HG03139 (cell line): Measurements from ENCODE around the gene SPEM3.
"Not testable (repeated sequence)": the region's sequence is repeated elsewhere in the genome, so short reads cannot be mapped to it uniquely, and the experiment has no call there.

Source experiments
- ATAC-seq: cut with Tn5 transposase; IDR thresholded peaks from one replicate; pipeline ENCODE4 v1.9.1; 2021; ENCODE audit not compliant: unreplicated experiment

SPEM3 gene

DNA sequence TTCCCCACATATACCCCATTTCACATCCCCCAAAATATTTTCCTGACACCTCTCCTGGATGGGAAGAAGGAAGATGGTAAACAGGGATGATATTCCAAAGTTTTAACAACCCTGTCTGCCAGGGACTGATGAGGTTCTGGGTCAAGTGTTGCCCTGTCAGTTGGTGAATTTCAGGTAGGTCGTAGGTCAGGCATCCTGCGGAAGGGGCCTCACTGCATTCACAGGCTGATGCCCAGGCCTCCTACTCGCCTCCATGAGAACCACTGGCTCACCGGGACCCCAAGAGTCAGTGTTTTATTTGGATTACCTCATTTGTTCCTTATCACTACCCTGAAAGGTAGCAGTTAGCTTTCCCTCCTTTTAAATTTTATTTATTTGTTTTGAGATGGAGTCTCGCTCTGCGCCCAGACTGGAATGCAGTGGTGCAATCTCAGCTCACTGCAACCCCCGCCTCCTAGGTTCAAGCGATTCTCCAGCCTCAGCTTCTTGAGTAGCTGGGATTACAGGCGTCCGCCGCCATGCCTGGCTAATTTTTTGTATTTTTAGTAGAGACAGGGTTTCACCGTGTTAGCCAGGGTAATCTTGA lies 40.2 kb downstream of the SPEM3 start:
- no peak for ATAC-seq

GRCh38 chr17:7469843-7470242 lies 41.2 kb downstream of the SPEM3 start:
- not testable (repeated sequence) for ATAC-seq

DNA sequence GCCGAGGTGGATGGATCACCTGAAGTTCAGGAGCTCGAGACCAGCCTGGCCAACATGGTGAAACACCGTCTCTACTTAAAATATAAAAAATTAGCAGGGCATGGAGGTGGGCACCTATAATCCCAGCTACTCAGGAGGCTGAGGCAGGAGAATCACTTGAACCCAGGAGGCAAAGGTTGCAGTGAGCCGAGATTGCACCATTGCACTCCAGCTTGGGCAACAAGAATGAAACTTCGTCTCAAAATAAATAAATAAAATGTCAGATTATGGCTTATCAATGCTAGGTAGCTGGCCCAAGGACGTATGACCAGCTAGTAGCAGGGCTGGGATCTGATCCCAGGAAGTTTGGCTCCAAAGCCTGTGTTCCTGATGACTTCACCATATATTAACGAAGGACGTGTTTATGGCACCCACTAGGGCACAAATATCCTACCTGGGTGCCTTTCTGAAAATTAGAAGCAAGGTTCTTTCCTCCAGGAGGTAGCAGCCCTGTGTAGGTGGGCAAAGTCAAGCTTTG lies 41.9 kb downstream of the SPEM3 start:
- not testable (repeated sequence) for ATAC-seq

DNA sequence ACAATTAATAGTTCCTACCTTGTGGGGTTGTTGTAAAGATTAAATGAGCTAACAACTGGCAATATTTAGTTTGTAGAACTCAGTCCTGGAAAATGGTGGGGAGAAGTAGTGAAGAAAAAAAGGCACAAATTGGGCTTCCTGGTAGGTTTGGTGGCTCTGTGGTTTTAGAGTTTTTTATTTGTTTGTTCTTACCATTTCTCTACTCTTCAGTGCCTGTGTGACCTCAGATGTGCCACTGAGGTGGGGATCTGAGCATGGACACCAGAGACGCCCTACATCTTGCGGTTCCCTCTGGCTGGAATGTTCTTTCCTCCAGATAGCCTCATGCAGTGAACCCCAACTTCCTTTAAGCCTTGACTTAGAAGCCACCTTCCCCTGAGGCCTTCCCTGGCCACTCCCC lies 43.1 kb downstream of the SPEM3 start:
- ATAC-seq, result no peak

DNA sequence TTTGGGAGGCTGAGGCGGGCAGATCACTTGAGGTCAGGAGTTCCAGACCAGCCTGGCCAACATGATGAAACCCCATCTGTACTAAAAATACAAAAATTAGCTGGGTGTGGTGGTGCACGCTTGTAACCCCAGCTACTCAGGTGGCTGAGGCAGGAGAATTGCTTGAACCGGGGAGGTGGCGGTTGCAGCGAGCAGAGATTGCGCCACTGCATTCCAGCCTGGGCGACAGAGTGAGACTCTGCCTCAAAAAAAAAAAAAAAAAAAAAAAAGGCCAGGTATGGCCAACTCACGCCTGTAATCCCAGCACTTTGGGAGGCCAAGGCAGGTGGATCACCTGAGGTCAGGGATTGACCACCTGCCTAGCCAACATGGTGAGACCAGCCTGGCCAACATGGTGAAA lies 46.1 kb downstream of the SPEM3 start:
- not testable (repeated sequence) for ATAC-seq

DNA sequence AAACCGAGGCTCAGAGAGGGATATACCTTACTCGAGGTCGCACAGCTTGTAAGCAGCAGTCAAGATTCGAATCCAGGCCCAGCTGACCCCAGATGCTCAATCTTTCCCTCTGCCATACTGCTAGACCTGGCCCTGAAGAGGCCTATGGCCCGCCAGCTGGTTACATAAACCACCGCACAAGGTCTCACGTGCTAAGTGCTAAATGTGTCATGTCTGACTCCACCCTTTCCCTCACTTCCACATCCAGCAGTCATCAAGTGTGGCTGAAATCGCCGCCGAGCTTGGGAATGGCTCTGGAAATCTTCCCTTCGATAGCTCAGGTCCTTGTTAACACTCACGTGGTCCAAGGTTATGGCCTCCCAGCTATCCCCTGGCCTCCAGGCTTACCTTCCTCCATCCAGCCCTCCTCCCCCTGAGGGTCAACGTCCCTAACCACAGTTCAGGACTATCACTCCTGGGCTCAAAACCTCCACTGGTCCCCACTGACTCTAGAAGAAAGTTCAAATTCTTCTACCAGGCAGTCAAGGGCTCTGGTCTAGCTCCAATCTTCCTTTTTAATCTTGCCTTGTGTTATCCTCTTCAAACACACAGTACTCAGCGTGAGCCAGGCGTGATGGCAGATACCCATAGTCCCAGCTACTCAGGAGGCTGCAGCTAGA lies 47.2 kb downstream of the SPEM3 start:
- ATAC-seq, result no peak

DNA sequence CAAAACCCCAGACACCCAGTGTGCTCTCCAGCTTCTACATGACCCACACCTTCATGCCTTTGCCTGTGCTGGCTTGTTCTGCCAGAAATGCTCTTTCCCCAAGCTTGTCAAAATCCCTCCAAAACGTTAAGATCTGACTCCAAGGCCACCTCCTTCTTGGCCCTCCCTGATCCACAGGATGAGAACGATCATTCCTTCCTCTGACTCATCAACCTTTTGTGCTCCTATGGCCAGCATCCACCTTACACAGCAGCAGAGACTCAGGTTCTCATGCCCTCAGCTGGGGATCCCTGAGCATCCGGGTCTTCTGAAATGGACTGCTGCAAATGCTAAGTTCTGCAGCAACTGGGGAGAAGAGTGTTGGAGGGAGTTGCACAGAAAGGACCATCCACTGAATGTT lies 47.8 kb downstream of the SPEM3 start:
- ATAC-seq, result no peak

DNA sequence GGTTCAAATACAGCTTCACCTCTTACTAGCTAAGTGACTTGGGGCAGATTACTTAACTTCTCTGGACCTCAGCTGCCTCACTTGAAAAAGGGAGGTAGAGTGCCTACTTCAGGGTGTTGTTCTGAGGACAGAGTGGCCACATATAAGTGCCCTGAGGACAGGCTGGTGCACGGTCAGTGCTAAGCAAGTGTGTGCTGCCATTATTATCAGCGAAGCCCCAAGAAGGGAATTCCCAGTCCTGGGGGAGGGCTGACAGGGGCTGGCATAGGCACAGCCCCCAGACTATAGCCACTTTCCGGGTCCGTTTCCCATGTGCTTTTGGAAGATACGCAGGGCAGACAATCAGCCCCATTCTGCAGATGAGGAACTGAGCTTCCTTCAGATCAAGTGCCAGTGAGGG lies 48.3 kb downstream of the SPEM3 start:
- ATAC-seq, result no peak

DNA sequence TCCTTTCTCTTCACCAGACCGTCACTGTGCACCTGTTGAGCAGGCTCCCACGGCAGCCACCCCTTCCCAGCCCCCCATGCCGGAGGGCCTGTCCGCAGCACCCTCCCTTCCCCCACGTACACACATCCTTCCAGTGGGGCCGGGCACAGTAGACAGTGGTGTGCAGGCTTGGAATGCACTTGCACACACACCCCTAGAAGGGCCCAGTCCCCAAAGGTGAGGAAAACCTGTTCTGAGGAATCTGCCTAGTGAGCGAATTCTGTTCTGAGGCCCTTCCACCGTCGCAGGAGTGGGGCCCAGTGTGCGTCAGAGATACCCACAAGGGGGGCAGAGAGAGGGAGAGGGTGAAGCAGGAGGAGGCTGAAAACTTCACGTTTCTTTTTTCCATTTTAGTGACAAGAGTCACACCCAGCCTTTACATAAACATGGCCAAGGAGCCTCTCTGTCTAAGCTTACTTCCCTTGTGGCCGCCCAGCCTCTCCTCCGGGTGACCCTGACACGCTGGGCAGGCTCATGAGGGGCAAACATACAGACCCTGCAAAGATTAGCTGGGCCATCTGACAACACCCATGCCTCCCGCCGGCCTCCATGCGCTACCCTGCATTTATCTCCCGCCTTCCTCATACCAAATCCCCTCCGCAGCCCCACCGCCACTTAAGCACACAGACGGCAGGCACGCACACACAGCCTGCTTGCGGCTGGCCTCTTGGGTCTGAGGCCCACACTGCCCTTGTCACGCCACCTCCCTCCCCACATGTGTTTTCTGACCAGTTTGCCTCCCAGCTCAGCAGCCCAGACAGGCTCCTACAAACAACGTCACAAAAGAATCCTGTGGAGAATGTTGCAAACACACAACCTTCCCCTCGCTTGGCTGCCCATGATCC lies 49.0 kb downstream of the SPEM3 start:
- no peak for ATAC-seq

DNA sequence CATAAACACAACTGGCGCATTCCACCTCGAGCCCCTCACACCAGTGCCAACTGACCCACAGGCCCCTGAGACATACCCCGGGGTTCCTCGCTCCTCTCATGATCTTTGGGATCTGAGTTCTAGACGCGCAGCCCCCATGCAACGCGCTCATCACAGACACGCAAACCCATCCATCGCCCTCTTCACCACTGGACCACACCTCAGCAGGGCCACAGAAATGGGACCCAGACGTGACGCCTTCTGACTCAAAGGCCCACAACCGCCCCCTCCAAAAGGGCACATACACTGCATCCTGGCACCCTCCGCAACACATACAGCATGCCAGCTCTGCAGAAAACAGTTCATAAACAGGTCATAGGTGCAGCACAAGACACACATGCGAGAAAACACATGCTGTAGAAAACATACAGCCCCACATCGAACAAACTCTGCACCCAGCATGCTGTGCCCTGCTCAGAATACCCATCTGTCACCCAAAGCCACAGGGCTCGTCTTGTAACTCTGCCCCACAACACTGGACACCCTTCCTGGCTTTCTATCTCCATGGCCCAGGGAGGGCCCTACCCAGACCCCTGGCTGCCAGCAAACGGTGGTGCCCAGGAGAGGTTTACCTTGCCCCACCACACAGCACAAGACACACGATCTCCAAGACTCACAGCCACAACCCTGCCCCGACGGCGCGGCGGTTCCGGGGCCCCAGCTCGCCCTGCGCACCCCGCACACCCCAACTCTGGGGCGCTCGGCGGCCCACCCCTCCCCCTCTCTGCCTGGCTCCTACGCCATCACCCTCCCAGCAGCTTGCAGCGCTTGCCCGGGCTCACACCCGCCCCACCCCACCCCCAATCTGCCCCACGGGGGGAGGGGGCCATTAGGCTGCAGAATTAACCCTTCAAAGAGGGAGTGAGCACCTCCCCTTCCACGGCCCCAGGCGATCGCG lies 49.9 kb downstream of the SPEM3 start:
- no peak for ATAC-seq

DNA sequence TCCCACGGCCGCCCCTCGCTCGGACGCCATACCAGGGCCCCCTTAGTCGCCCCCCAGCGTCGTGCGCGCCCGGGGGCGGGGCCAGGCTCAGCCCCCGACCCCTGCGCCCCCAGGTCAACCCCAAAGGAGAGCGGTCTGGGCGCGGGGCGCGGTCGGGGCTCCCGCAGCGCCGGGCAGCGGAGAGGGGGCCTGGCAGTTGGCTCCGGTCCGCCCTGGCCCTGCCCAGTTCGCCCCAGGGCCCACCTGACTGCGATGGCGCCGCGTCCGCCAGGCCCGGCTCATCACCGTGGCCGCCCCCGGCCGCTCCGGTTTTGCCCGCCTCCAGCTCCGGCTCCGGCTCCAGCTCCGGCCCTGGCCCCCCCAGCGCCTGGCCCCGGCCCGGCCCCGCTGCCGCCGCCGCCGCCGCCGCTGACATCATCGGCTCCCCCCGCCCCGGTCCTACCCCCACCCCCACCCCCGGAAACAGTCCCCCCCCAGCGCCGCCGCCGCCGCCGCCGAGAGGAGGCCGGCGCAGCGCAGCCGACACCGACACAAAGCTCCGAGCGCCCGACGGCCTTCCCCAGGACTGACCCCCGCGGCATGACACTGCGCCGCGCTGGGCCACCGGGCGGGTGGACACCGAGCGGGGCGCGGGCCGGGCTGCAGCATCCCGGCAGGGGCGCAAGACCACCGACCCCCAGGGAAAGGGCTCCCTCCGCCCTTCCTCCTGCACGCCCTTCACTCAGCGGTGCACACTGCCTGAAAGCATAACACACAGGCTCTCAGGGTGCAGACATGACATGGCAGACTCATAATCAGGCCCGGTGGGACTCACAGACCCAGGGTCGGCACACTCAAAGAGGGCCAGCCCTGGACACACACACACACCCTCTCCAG lies 50.8 kb downstream of the SPEM3 start, which contains the start of gene ZBTB4:
Gene ZBTB4, minus strand, starts transcription at position 419 of the 876 bp plus-strand sequence. CDS start 12,830 bp downstream, outside the sequence.
- ATAC-seq, result no peak

GRCh38 chr17:7480089-7480384 lies 51.4 kb downstream of the SPEM3 start:
- no peak for ATAC-seq

DNA sequence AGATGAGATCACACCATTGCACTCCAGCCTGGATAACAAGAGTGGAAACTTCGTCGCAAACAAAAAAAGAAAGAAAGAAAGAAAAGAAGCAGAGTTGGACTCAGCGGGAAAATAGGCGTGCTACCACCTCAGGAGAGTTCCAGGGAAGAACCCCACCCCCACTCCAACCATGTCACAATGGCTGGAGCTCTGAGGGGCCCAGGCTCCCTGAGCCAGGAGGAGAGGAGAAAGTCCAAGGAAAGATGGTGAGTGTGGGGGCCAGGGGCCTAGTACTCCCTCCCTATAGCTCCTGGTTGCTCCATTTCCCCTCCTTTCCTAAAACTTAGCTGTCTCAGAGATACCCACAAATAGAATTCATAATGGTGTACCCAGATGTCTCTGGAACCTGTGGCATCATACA lies 52.6 kb downstream of the SPEM3 start, which contains the start of gene SLC35G6:
Gene SLC35G6, plus strand, starts transcription at position 172 of the 400 bp plus-strand sequence. Its CDS starts 71 bp downstream, at position 243.
- ATAC-seq, result not testable (repeated sequence)

DNA sequence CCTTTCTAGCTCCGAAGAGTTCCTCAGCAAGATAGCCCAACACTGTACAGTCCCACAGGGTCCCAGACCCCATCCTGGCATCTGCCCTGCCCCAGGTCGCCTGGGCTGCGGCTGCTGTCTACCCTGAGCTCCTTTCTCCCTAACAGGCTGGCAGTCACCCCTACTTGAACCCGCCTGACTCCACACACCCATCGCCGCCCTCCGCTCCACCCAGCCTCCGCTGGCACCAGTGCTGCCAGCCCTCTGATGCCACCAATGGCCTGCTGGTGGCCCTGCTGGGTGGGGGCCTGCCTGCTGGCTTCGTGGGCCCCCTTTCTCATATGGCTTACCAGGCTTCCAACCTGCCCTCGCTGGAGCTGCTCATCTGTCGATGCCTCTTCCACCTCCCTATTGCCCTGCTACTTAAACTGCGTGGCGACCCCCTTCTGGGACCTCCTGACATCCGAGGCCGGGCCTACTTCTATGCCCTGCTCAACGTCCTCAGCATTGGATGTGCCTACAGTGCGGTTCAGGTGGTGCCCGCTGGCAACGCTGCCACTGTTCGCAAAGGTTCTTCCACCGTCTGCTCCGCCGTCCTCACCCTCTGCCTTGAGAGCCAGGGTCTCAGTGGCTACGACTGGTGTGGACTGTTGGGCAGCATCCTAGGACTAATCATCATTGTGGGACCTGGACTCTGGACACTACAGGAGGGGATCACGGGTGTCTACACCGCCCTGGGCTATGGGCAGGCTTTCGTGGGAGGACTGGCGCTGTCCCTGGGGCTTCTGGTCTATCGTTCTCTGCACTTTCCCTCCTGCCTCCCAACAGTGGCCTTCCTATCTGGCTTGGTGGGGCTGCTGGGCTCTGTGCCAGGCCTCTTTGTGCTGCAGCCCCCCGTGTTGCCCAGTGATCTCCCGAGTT lies 53.4 kb downstream of the SPEM3 start:
- ATAC-seq, result not testable (repeated sequence)
